SK-N-SH treated with all-trans-retinoic acid at 6 μM for 48 hours (cell line): ENCODE results near the gene TDRD3.

Experiments used
- ATAC-seq: fragments of 200-7000 bp; cut with Tn5 transposase; 3 replicates; pipeline ENCODE4 v1.9.1; 2020; ENCODE audit warnings: mild to moderate bottlenecking, moderate library complexity
- ARNTL ChIP-seq: fragments of 450-650 bp; formaldehyde crosslinking; IDR thresholded peaks from 2 replicates; pipeline ENCODE4 v1.5.0; 2020; ENCODE audit warnings: low read depth, mild to moderate bottlenecking, moderate library complexity, borderline replicate concordance
- BACH2 ChIP-seq: fragments of 250-450 bp; sonication (Bioruptor Pico); IDR thresholded peaks from 2 replicates; pipeline ENCODE4 v1.9.0; 2021; ENCODE audit warnings: mild to moderate bottlenecking, borderline replicate concordance
- CREB5 ChIP-seq: fragments of 250-450 bp; sonication (Bioruptor Pico); IDR thresholded peaks from 2 replicates; pipeline ENCODE4 v1.5.1; 2020; ENCODE audit warnings: low read depth, mild to moderate bottlenecking, moderate library complexity
- CSDC2 ChIP-seq: fragments of 250-450 bp; sonication (Bioruptor Pico); IDR thresholded peaks from 2 replicates; pipeline ENCODE4 v1.5.0; 2020; ENCODE audit warnings: mild to moderate bottlenecking, moderate library complexity
- ESRRG ChIP-seq: fragments of 250-450 bp; sonication (Bioruptor Pico); IDR thresholded peaks from 2 replicates; pipeline ENCODE4 v1.6.1; 2021; ENCODE audit warnings: mild to moderate bottlenecking
- GLIS3 ChIP-seq: fragments of 250-450 bp; sonication (Bioruptor Pico); IDR thresholded peaks from 2 replicates; pipeline ENCODE4 v1.5.0; 2020; ENCODE audit warnings: mild to moderate bottlenecking, moderate library complexity
- ISL1 ChIP-seq: fragments of 250-450 bp; sonication (Bioruptor Pico); IDR thresholded peaks from 2 replicates; pipeline ENCODE4 v2.1.2; 2022; ENCODE audit warnings: mild to moderate bottlenecking, moderate library complexity
- OSR1 ChIP-seq: fragments of 250-450 bp; sonication (Bioruptor Pico); IDR thresholded peaks from 2 replicates; pipeline ENCODE4 v1.8.0; 2022; ENCODE audit warnings: moderate library complexity, mild to moderate bottlenecking, inconsistent platforms
- PATZ1 ChIP-seq: fragments of 250-450 bp; sonication (Bioruptor Pico); IDR thresholded peaks from 2 replicates; pipeline ENCODE4 v1.8.0; 2020; ENCODE audit warnings: mild to moderate bottlenecking, moderate library complexity, borderline replicate concordance
- PPARA ChIP-seq: fragments of 250-450 bp; sonication (Bioruptor Pico); IDR thresholded peaks from 2 replicates; pipeline ENCODE4 v1.5.0; 2020; ENCODE audit warnings: mild to moderate bottlenecking, borderline replicate concordance
- RARB ChIP-seq: fragments of 250-450 bp; sonication (Bioruptor Pico); IDR thresholded peaks from 2 replicates; pipeline ENCODE4 v1.8.0; 2021; ENCODE audit warnings: mild to moderate bottlenecking, moderate library complexity
- SNAI2 ChIP-seq: fragments of 250-450 bp; sonication (Bioruptor Pico); IDR thresholded peaks from 2 replicates; pipeline ENCODE4 v1.5.0; 2020; ENCODE audit warnings: mild to moderate bottlenecking, moderate library complexity
- TCF4 ChIP-seq: fragments of 250-450 bp; sonication (Bioruptor Pico); IDR thresholded peaks from 2 replicates; pipeline ENCODE4 v1.8.0; 2021; ENCODE audit warnings: mild to moderate bottlenecking, moderate library complexity, borderline replicate concordance
- TOX ChIP-seq: fragments of 250-450 bp; sonication (Bioruptor Pico); IDR thresholded peaks from 2 replicates; pipeline ENCODE4 v1.8.0; 2021; ENCODE audit warnings: mild to moderate bottlenecking, moderate library complexity, borderline replicate concordance
- ZC3H10 ChIP-seq: fragments of 250-450 bp; sonication (Bioruptor Pico); IDR thresholded peaks from 2 replicates; pipeline ENCODE4 v1.5.1; 2021; ENCODE audit warnings: mild to moderate bottlenecking, moderate library complexity
- ZFP3 ChIP-seq: fragments of 250-450 bp; sonication (Bioruptor Pico); IDR thresholded peaks from 2 replicates; pipeline ENCODE4 v1.5.0; 2020; ENCODE audit warnings: mild to moderate bottlenecking, moderate library complexity
- ZFP30 ChIP-seq: fragments of 450-650 bp; formaldehyde crosslinking; IDR thresholded peaks from 2 replicates; pipeline ENCODE4 v1.5.0; 2022; ENCODE audit warnings: mild to moderate bottlenecking, moderate library complexity
- ZNF565 ChIP-seq: fragments of 450-650 bp; formaldehyde crosslinking; conservative IDR thresholded peaks from 2 replicates; pipeline ENCODE4 v1.5.0; 2020; ENCODE audit warnings: low read depth, mild to moderate bottlenecking, moderate library complexity
- ZNF70 ChIP-seq: fragments of 450-650 bp; formaldehyde crosslinking; IDR thresholded peaks from 2 replicates; pipeline ENCODE4 v1.5.0; 2020; ENCODE audit warnings: mild to moderate bottlenecking, moderate library complexity
- ZNF8 ChIP-seq: fragments of 450-650 bp; formaldehyde crosslinking; IDR thresholded peaks from 2 replicates; pipeline ENCODE4 v1.5.0; 2020; ENCODE audit warnings: mild to moderate bottlenecking, moderate library complexity
- TF ChIP-seq, protein P1 (sequence below): fragments of 250-450 bp; sonication (Bioruptor Pico); IDR thresholded peaks from 2 replicates; pipeline ENCODE4 v1.5.0; 2020; ENCODE audit warnings: mild to moderate bottlenecking, moderate library complexity
- TF ChIP-seq, protein P2 (sequence below): fragments of 250-450 bp; sonication (Bioruptor Pico); IDR thresholded peaks from 2 replicates; pipeline ENCODE4 v1.5.1; 2021; ENCODE audit warnings: mild to moderate bottlenecking, moderate library complexity

TDRD3 gene

GRCh38 chr13:60509601-60510386 is 112.8 kb downstream of the TDRD3 start:
- ATAC-seq: no peak
- TF ChIP-seq ZFP30 (CRISPR knock-in tag) (no peak), TCF4 (CRISPR knock-in tag) (no peak)

DNA sequence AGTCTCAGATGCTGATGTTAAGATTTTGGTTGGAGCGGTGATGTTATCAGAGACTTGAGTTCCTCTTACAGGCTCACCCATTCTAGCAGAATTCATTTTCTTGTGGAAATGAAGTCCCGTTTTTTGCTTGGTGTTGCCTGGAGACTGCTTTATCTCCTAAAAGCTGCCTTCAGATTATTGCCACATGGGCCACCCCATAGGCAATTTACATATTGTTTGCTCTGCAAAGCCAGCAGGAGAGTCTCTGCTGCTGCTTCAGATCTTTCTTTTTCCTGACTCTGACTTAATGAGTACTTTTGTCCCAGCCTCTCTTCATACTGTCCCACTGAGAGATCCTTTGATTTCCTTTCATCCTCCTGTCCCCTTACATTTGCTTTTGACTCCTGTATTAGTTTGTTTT is 114.6 kb downstream of the TDRD3 start:
- no peak for TF ChIP-seq ZFP30 (CRISPR knock-in tag)
- TF ChIP-seq PATZ1: no peak
- TF ChIP-seq PPARA (CRISPR knock-in tag): no peak
- TF ChIP-seq SNAI2 (CRISPR knock-in tag): no peak
- no peak for TF ChIP-seq RARB (CRISPR knock-in tag)
- no peak for TF ChIP-seq TOX (CRISPR knock-in tag)
- TF ChIP-seq CSDC2 (CRISPR knock-in tag): no peak
- TF ChIP-seq, protein P1, sequence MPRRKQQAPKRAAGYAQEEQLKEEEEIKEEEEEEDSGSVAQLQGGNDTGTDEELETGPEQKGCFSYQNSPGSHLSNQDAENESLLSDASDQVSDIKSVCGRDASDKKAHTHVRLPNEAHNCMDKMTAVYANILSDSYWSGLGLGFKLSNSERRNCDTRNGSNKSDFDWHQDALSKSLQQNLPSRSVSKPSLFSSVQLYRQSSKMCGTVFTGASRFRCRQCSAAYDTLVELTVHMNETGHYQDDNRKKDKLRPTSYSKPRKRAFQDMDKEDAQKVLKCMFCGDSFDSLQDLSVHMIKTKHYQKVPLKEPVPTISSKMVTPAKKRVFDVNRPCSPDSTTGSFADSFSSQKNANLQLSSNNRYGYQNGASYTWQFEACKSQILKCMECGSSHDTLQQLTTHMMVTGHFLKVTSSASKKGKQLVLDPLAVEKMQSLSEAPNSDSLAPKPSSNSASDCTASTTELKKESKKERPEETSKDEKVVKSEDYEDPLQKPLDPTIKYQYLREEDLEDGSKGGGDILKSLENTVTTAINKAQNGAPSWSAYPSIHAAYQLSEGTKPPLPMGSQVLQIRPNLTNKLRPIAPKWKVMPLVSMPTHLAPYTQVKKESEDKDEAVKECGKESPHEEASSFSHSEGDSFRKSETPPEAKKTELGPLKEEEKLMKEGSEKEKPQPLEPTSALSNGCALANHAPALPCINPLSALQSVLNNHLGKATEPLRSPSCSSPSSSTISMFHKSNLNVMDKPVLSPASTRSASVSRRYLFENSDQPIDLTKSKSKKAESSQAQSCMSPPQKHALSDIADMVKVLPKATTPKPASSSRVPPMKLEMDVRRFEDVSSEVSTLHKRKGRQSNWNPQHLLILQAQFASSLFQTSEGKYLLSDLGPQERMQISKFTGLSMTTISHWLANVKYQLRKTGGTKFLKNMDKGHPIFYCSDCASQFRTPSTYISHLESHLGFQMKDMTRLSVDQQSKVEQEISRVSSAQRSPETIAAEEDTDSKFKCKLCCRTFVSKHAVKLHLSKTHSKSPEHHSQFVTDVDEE (CRISPR knock-in tag): no peak
- no peak for TF ChIP-seq BACH2
- TF ChIP-seq ZNF8 (CRISPR knock-in tag): no peak
- TF ChIP-seq ZC3H10 (CRISPR knock-in tag): no peak
- TF ChIP-seq GLIS3 (CRISPR knock-in tag): no peak
- TF ChIP-seq ARNTL (CRISPR knock-in tag): no peak
- no peak for TF ChIP-seq ESRRG (CRISPR knock-in tag)
- TF ChIP-seq OSR1 (CRISPR knock-in tag): no peak
- no peak for ATAC-seq

DNA sequence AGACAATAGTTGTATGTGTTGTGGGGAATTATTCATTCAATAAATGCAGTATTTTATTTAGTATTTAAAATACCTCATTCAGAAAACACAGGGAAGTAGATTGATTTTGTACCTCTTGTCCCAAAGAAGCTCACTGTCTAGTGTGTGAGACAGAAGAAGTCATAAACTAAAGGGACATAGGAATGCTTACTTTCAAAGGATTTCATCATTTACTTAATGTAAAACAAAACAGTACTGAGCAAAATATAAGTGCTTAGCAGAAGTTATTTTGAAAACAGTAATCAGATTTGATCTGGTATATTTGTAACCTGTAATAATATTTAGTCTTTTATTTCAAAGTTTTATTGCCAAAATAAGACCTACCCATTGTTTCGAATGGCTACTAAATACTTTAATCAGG is 117.9 kb downstream of the TDRD3 start:
- TF ChIP-seq ARNTL (CRISPR knock-in tag) (no peak), PATZ1 (no peak), ISL1 (CRISPR knock-in tag) (no peak), OSR1 (CRISPR knock-in tag) (no peak), ZNF565 (CRISPR knock-in tag) (no peak), ESRRG (CRISPR knock-in tag) (no peak), CREB5 (CRISPR knock-in tag) (no peak), TOX (CRISPR knock-in tag) (no peak), ZFP3 (no peak), ZNF8 (CRISPR knock-in tag) (no peak), PPARA (CRISPR knock-in tag) (no peak)

DNA sequence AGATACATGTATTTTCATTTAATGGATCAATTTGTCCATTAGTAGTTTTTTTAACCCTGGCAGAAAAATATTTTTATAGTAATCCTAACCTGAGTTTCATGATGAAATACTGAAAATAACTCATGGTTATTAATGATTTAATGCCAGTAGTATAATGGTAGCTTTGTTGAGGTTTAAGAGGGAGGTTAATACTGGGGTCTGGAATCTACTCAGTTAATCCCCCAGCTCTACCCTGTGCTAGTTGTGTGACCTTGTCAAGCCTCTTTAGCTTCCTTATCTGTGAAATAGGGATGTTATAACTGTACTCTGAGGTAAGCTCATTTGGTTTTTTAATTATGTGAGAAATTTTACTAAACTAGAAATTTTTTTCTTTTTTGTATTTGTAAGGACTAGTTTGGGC is 122.5 kb downstream of the TDRD3 start:
- ATAC-seq: no peak
- TF ChIP-seq, protein P1 (CRISPR knock-in tag): no peak
- TF ChIP-seq ZFP3 (no peak), PATZ1 (no peak), ISL1 (CRISPR knock-in tag) (no peak), ESRRG (CRISPR knock-in tag) (no peak), ZNF70 (no peak)
- TF ChIP-seq, protein P2, sequence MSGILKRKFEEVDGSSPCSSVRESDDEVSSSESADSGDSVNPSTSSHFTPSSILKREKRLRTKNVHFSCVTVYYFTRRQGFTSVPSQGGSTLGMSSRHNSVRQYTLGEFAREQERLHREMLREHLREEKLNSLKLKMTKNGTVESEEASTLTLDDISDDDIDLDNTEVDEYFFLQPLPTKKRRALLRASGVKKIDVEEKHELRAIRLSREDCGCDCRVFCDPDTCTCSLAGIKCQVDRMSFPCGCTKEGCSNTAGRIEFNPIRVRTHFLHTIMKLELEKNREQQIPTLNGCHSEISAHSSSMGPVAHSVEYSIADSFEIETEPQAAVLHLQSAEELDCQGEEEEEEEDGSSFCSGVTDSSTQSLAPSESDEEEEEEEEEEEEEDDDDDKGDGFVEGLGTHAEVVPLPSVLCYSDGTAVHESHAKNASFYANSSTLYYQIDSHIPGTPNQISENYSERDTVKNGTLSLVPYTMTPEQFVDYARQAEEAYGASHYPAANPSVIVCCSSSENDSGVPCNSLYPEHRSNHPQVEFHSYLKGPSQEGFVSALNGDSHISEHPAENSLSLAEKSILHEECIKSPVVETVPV: no peak

More for the DNA sequence above, 117.9 kb downstream of the TDRD3 start:
- no peak for ATAC-seq
